Colonic mucosa (tissue), 4 donors: ENCODE data around the gene OR10AD1. TPM values are rescaled to one million over a fixed set of nuclear protein-coding genes. Genes with fewer than 3 reads are reported as not detected.

Experiments
- DNase-seq: peaks from one replicate; pipeline ENCODE4 v3.0.0-alpha.2; 2020
- H3K27ac ChIP-seq: fragments of 200-600 bp; one replicate; pipeline ENCODE4 v1.8.0; 2021
- H3K27me3 ChIP-seq: fragments of 200-600 bp; one replicate; pipeline ENCODE4 v1.8.0; 2021
- H3K36me3 ChIP-seq: fragments of 200-600 bp; one replicate; pipeline ENCODE4 v1.8.0; 2021
- H3K4me1 ChIP-seq: fragments of 200-600 bp; one replicate; pipeline ENCODE4 v1.8.0; 2021; ENCODE audit warnings: mild to moderate bottlenecking
- H3K4me3 ChIP-seq: fragments of 200-600 bp; one replicate; pipeline ENCODE4 v1.8.0; 2021
- H3K9ac ChIP-seq, 2 donors: one replicate each; pipeline ENCODE4 v1.7.0; 2013; ENCODE audit warnings: control low read depth in 2 of 2, low read depth in 2 of 2, low read length in 2 of 2
- H3K9me3 ChIP-seq: fragments of 200-600 bp; one replicate; pipeline ENCODE4 v1.8.0; 2021
- CTCF ChIP-seq: fragments of 200-600 bp; IDR thresholded peaks from one replicate; pipeline ENCODE4 v1.8.0; 2022; ENCODE audit warnings: antibody characterized with exemption, mild to moderate bottlenecking
- intact Hi-C: fragments of 100-400 bp; cut with DNase I; formaldehyde crosslinking; loops from one replicate; pipeline ENCODE4 v1.14.1; 2022
- total RNA-seq, 2 donors: library from RNA; stranded (reverse); fragmentation: NEBNext Ultra II Directional in 1 of 2; extraction: Animal tissue kit (Norgen Biotek cat#: 25700) in 1 of 2; gene quantifications; one replicate each; pipeline ENCODE4 v1.2.1, GENCODE V29; 2021
- donor health status: healthy.
- donor health status: DM: no; HTN: no; CAD: no.
- donor health status: DM: no; HTN: no; CAD: no.

Gene OR10AD1
- total RNA-seq, 2 donors from 2014 or later, result not detected

GRCh38 chr12:48183876-48184548 is 19.1 kb downstream of the OR10AD1 start:
- Histone ChIP-seq H3K36me3 (no peaks in the 10 kb centered on the region), H3K27ac (no peak overlapping the region), H3K9me3 (no peaks in the 10 kb centered on the region), H3K9ac (peak overlapping the region in 1 of 2 donors; percentile 60), H3K27me3 (peaks cover 22% of the 10 kb centered on the region), H3K4me1 (no peaks in the 10 kb centered on the region), H3K4me3 (peak overlapping the region; percentile 44)
- TF ChIP-seq CTCF, result no peak
- no peak for DNase-seq
- intact Hi-C loops, result no loop called here

- peak; percentile 70 for DNase-seq
- Histone ChIP-seq H3K36me3 (no peaks in the 10 kb centered on the region), H3K27me3 (peaks cover 22% of the 10 kb centered on the region), H3K9me3 (no peaks in the 10 kb centered on the region), H3K4me3 (peak within 1 kb of the TSS; percentile 44), H3K4me1 (no peaks in the 10 kb centered on the region), H3K27ac (no peak within 1 kb of the TSS), H3K9ac (peak within 1 kb of the TSS; percentile 60 to 62)
- intact Hi-C loops, result no loop called here
- TF ChIP-seq CTCF, result no peak
Observed at GRCh38 chr12:48183091-48183875, 19.8 kb downstream of the OR10AD1 start, which contains the start of gene CCDC184. CCDC184 (plus strand) TSS chr12:48183644; CDS start chr12:48184123, 479 bp downstream.

- H3K4me1 ChIP-seq, result no peaks in the 10 kb centered on the region
- no peak for DNase-seq
- H3K9me3 ChIP-seq, result no peaks in the 10 kb centered on the region
- intact Hi-C loops, result no loop called here
- no peak for TF ChIP-seq CTCF
- peak overlapping the region; percentile 44 for H3K4me3 ChIP-seq
- no peaks in the 10 kb centered on the region for H3K36me3 ChIP-seq
- peak overlapping the region in 1 of 2 donors; percentile 62 for H3K9ac ChIP-seq
- H3K27me3 ChIP-seq, result peaks cover 22% of the 10 kb centered on the region
- H3K27ac ChIP-seq, result no peak overlapping the region
Observed at GRCh38 chr12:48182631-48183030, 20.5 kb downstream of the OR10AD1 start.

GRCh38 chr12:48180857-48181495 is 22.1 kb downstream of the OR10AD1 start:
- Histone ChIP-seq H3K27ac (no peak overlapping the region), H3K4me3 (no peak overlapping the region), H3K4me1 (no peaks in the 10 kb centered on the region), H3K9me3 (no peaks in the 10 kb centered on the region), H3K27me3 (peaks cover 22% of the 10 kb centered on the region), H3K36me3 (no peaks in the 10 kb centered on the region), H3K9ac (no peak overlapping the region)
- TF ChIP-seq CTCF, result no peak
- intact Hi-C loops, result no loop called here
- DNase-seq, result no peak

GRCh38 chr12:48180424-48180823 is 22.7 kb downstream of the OR10AD1 start:
- Histone ChIP-seq H3K9ac (no peak overlapping the region), H3K27ac (no peak overlapping the region), H3K36me3 (no peaks in the 10 kb centered on the region), H3K4me3 (no peak overlapping the region), H3K9me3 (no peaks in the 10 kb centered on the region), H3K4me1 (no peaks in the 10 kb centered on the region), H3K27me3 (peaks cover 22% of the 10 kb centered on the region)
- TF ChIP-seq CTCF, result no peak
- intact Hi-C loops, result no loop called here
- no peak for DNase-seq
